Right atrium auricular region (tissue), 2 donors: ENCODE results near the gene TRIM2. TPM values are rescaled to one million over a fixed set of nuclear protein-coding genes. Genes with fewer than 3 reads are reported as not detected.

Experiments
- DNase-seq: peaks from one replicate; pipeline ENCODE4 v3.0.0-alpha.2; 2019; ENCODE audit warnings: low spot score
- H3K27ac ChIP-seq, 2 donors: fragments of 200-600 bp; sonication (generic); 1 replicate in 1 of 2; 2 replicates in 1 of 2; pipeline ENCODE4 v1.5.1; 2016 to 2019
- H3K27me3 ChIP-seq, 2 donors: fragments of 200-600 bp; sonication (generic); one replicate each; pipeline versions ENCODE4 v1.5.1 to v1.6.0; 2017 to 2019
- H3K36me3 ChIP-seq: fragments of 200-600 bp; sonication (generic); one replicate; pipeline ENCODE4 v1.5.1; 2016
- H3K4me1 ChIP-seq, 2 donors: fragments of 200-600 bp; sonication (generic); one replicate each; pipeline versions ENCODE4 v1.5.1 to v1.6.0; 2017 to 2019
- H3K4me3 ChIP-seq, 2 donors: fragments of 200-600 bp; sonication (generic); 1 replicate in 1 of 2; 2 replicates in 1 of 2; pipeline ENCODE4 v1.5.1; 2017 to 2019; ENCODE audit warnings: mild to moderate bottlenecking in 1 of 2, moderate library complexity in 1 of 2
- H3K9me3 ChIP-seq, 2 donors: fragments of 200-600 bp; sonication (generic); one replicate each; pipeline ENCODE4 v1.5.1; 2019
- CTCF ChIP-seq, 2 donors: fragments of 200-600 bp; sonication (generic); IDR thresholded peaks; one replicate each; pipeline ENCODE4 v1.5.1; 2019; ENCODE audit warnings: antibody characterized with exemption in 2 of 2
- total RNA-seq, 2 donors: library from RNA; depleted of rRNA; stranded (reverse); fragments of >200 nt; gene quantifications; one replicate each; pipeline ENCODE4 v1.1.0, GENCODE V29; 2016

TRIM2 gene
- total RNA-seq, 2 donors from 2014 or later, result 17.7 to 29.9 TPM

DNA sequence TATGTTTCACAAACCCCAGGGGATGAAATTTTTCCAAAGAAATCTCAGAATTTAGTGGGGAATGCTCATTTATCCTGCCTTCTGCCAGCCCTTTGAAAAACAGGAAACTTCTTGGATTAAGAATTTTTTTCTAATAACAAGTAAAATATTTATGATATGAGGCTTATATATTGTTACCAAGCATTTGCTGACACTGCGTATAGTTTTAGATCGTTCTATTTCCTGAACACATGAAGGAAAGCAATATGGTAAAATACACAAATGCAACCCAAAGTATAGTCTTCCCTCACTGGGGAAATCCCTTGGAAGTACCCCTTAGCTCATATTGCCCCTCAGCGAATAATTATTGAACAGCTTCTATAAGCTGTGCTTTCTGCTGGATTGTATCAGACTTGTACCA, 85.9 kb downstream of the TRIM2 start:
- Histone ChIP-seq H3K9me3 (peaks cover 0 to 10% of the 10 kb centered on the region in 2 donors), H3K27me3 (no peaks in the 10 kb centered on the region), H3K4me3 (no peak overlapping the region), H3K4me1 (peaks cover 0 to 7% of the 10 kb centered on the region in 2 donors), H3K36me3 (peaks cover 18% of the 10 kb centered on the region), H3K27ac (no peak overlapping the region)
- no peak for TF ChIP-seq CTCF (IDR thresholded peaks at IDR 0.05)
- no peak for DNase-seq

DNA sequence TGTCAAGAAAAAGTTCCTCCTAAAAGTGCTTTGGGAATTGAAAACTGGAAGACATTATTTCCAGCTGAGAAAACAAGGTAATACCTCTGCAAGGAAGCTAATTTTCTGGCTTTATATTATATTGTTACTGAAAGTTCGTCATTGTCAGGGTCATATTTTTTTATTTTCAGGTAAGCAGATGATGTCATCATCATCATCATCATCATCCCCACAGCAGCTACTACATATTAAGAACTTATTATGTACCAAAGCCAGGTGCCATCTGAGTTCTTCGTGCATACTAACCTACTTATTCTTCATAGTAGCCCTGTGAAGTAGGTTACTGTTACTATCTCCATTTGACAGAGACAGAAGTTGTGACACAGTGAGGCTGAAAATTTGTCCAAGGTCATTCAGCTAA, 87.3 kb downstream of the TRIM2 start:
- H3K4me3 ChIP-seq, result no peak overlapping the region
- no peak for DNase-seq
- H3K27me3 ChIP-seq, result no peaks in the 10 kb centered on the region
- TF ChIP-seq CTCF (IDR thresholded peaks at IDR 0.05), result no peak
- peaks cover 0 to 10% of the 10 kb centered on the region in 2 donors for H3K9me3 ChIP-seq
- H3K4me1 ChIP-seq, result peaks cover 0 to 14% of the 10 kb centered on the region in 2 donors
- H3K27ac ChIP-seq, result no peak overlapping the region
- peaks cover 21% of the 10 kb centered on the region for H3K36me3 ChIP-seq

- no peak for TF ChIP-seq CTCF (IDR thresholded peaks at IDR 0.05)
- no peaks in the 10 kb centered on the region for H3K27me3 ChIP-seq
- no peak overlapping the region for H3K27ac ChIP-seq
- no peak for DNase-seq
- H3K9me3 ChIP-seq, result peaks cover 0 to 9% of the 10 kb centered on the region in 2 donors
- peaks cover 0 to 19% of the 10 kb centered on the region in 2 donors for H3K4me1 ChIP-seq
- no peak overlapping the region for H3K4me3 ChIP-seq
- H3K36me3 ChIP-seq, result peaks cover 21% of the 10 kb centered on the region
Measured at GRCh38 chr4:153292897-153293741, 88.9 kb downstream of the TRIM2 start.

GRCh38 chr4:153293742-153294057, 89.5 kb downstream of the TRIM2 start:
- no peak overlapping the region for H3K4me3 ChIP-seq
- TF ChIP-seq CTCF (IDR thresholded peaks at IDR 0.05), result no peak
- H3K27ac ChIP-seq, result no peak overlapping the region
- H3K36me3 ChIP-seq, result peaks cover 21% of the 10 kb centered on the region
- DNase-seq, result no peak
- H3K4me1 ChIP-seq, result peaks cover 0 to 19% of the 10 kb centered on the region in 2 donors
- no peaks in the 10 kb centered on the region for H3K27me3 ChIP-seq
- peaks cover 0 to 4% of the 10 kb centered on the region in 2 donors for H3K9me3 ChIP-seq

DNA sequence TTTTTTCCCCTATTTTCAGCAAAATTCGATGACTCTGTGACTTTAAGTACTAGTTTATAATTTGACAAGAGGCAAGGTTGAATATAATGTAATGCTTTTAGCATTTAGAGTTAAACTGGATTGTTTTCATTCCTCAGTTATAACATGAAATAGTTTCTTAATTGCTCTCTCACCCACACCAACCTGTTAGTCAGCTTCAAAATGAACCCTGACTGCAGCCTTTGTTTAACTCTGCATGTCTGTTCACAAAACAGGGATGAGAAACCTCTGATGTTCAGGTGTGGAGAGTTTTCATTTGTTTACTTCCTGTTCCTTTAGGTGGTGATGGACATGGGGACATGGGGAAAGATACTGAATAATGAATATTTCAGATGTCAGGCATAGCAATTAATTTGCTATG, 90.4 kb downstream of the TRIM2 start:
- Histone ChIP-seq H3K27me3 (no peaks in the 10 kb centered on the region), H3K4me3 (no peak overlapping the region), H3K9me3 (no peaks in the 10 kb centered on the region), H3K36me3 (peaks cover 18% of the 10 kb centered on the region), H3K27ac (no peak overlapping the region), H3K4me1 (peaks cover 0 to 19% of the 10 kb centered on the region in 2 donors)
- DNase-seq, result no peak
- TF ChIP-seq CTCF (IDR thresholded peaks at IDR 0.05), result no peak
